A549 (cell line): ENCODE data around the gene NOP9. TPM values are rescaled to one million over a fixed set of nuclear protein-coding genes. Genes with fewer than 3 reads are reported as not detected.

Experiments used
- ATAC-seq, 2 experiments: fragments of 200-7000 bp in 1 of 2; fragments of >200 bp in 1 of 2; cut with Nextera tagmentation in 1 of 2; cut with Tn5 transposase in 1 of 2; 3 replicates each; pipeline versions ENCODE4 v1.8.0 to v1.9.1; 2018 to 2020; ENCODE audit warnings: mild to moderate bottlenecking in 1 of 2, moderate library complexity in 1 of 2
- CTCF ChIA-PET: fragments of 300-600 bp; sonication (Branson Sonifier 250); formaldehyde crosslinking; extraction: SDS; loops from one replicate; lab custom pipeline; 2021; ENCODE audit warnings: antibody characterized with exemption, inconsistent platforms; lab: Yijun Ruan, JAX
- POLR2A ChIA-PET: fragments of 350-600 bp; formaldehyde crosslinking; extraction: SDS; loops from one replicate; lab custom pipeline; 2021; ENCODE audit warnings: antibody characterized with exemption, inconsistent platforms; lab: Yijun Ruan, JAX
- DNase-seq, 2 experiments: peaks; one replicate each; pipeline versions ENCODE4 v3.0.0 to v3.0.0-alpha.2; 2011 to 2016; ENCODE audit warnings: low read depth in 1 of 2, low spot score in 1 of 2
- FAIRE-seq: peaks from 2 replicates; lab custom pipeline; 2011; peaks lifted over from hg19 to GRCh38; lab: Jason Lieb, UNC
- H3K27ac ChIP-seq, 2 experiments: fragments of >200 bp; sonication (Bioruptor Twin); formaldehyde crosslinking; 3 replicates each; pipeline ENCODE4 v1.5.1; 2016 to 2017
- H3K4me1 ChIP-seq: fragments of >200 bp; sonication (Bioruptor Twin); formaldehyde crosslinking; 3 replicates; pipeline ENCODE4 v1.6.1; 2016
- H3K4me2 ChIP-seq: fragments of >200 bp; sonication (Bioruptor Twin); formaldehyde crosslinking; 3 replicates; pipeline ENCODE4 v1.6.1; 2016
- H3K4me3 ChIP-seq: fragments of >200 bp; sonication (Bioruptor Twin); formaldehyde crosslinking; 3 replicates; pipeline ENCODE4 v1.5.1; 2016
- H3K9me3 ChIP-seq: fragments of >200 bp; sonication (Bioruptor Twin); formaldehyde crosslinking; 3 replicates; pipeline ENCODE4 v1.6.1; 2016
- CBX2 ChIP-seq: fragments of 200-600 bp; sonication (generic); IDR thresholded peaks from 2 replicates; pipeline ENCODE4 v1.6.1; 2016; ENCODE audit warnings: low read depth, mild to moderate bottlenecking, borderline replicate concordance
- CBX8 ChIP-seq: fragments of 200-600 bp; sonication (generic); IDR thresholded peaks from 2 replicates; pipeline ENCODE4 v1.6.1; 2016
- EHMT2 ChIP-seq: fragments of 200-600 bp; sonication (generic); IDR thresholded peaks from 2 replicates; pipeline ENCODE4 v1.6.1; 2016; ENCODE audit warnings: antibody characterized with exemption, low read depth, mild to moderate bottlenecking, moderate library complexity
- FOSL2 ChIP-seq, 2 experiments: fragments of 450-650 bp in 1 of 2; fragments of >200 bp in 1 of 2; sonication (Bioruptor Twin) in 1 of 2; formaldehyde crosslinking; IDR thresholded peaks; 2 replicates each; pipeline versions ENCODE4 v1.5.0 to v1.6.1; 2016 to 2020; ENCODE audit warnings: mild to moderate bottlenecking in 1 of 2, moderate library complexity in 1 of 2
- GATA3 ChIP-seq: IDR thresholded peaks from 2 replicates; pipeline ENCODE4 v1.6.1; 2012; ENCODE audit warnings: borderline replicate concordance
- HEYL ChIP-seq: fragments of 250-450 bp; sonication (Bioruptor Pico); IDR thresholded peaks from 2 replicates; pipeline ENCODE4 v1.8.0; 2021; ENCODE audit warnings: mild to moderate bottlenecking, moderate library complexity
- HOXB13 ChIP-seq: fragments of 250-450 bp; sonication (Bioruptor Pico); IDR thresholded peaks from 2 replicates; pipeline ENCODE4 v1.5.0; 2020; ENCODE audit warnings: low read depth, mild to moderate bottlenecking, moderate library complexity
- JUN ChIP-seq, 2 experiments: fragments of >200 bp; sonication (Bioruptor Twin); formaldehyde crosslinking; IDR thresholded peaks; 2 replicates in 1 of 2; 3 replicates in 1 of 2; pipeline ENCODE4 v1.6.1; 2016 to 2017
- KDM5A ChIP-seq: fragments of 200-600 bp; sonication (generic); IDR thresholded peaks from 2 replicates; pipeline ENCODE4 v1.6.1; 2016; ENCODE audit warnings: antibody characterized with exemption, mild to moderate bottlenecking
- POLR2AphosphoS2 ChIP-seq: conservative IDR thresholded peaks from 2 replicates; pipeline ENCODE4 v1.6.1; 2012; ENCODE audit warnings: low read length, improper control_type of control experiment, inconsistent platforms
- RAD21 ChIP-seq, 2 experiments: fragments of >200 bp in 1 of 2; sonication (Bioruptor Twin) in 1 of 2; formaldehyde crosslinking in 1 of 2; IDR thresholded peaks in 1 of 2; conservative IDR thresholded peaks in 1 of 2; 2 replicates in 1 of 2; 3 replicates in 1 of 2; pipeline ENCODE4 v1.6.1; 2012 to 2018; ENCODE audit warnings: inconsistent platforms in 1 of 2
- RARB ChIP-seq: fragments of 250-450 bp; sonication (Bioruptor Pico); IDR thresholded peaks from 2 replicates; pipeline ENCODE4 v1.8.0; 2021; ENCODE audit warnings: mild to moderate bottlenecking, moderate library complexity
- RFX5 ChIP-seq: fragments of 450-650 bp; IDR thresholded peaks from 2 replicates; pipeline ENCODE4 v1.7.1; 2014; ENCODE audit warnings: antibody characterized with exemption, mild to moderate bottlenecking, moderate library complexity
- RNF2 ChIP-seq: fragments of 200-600 bp; sonication (generic); IDR thresholded peaks from 2 replicates; pipeline ENCODE4 v1.6.1; 2016; ENCODE audit warnings: low read depth, mild to moderate bottlenecking, antibody characterized with exemption, moderate library complexity, borderline replicate concordance
- SMC3 ChIP-seq: fragments of >200 bp; sonication (Bioruptor Twin); formaldehyde crosslinking; IDR thresholded peaks from 3 replicates; pipeline ENCODE4 v1.6.1; 2018; ENCODE audit warnings: inconsistent platforms
- SREBF2 ChIP-seq: fragments of 450-650 bp; IDR thresholded peaks from 2 replicates; pipeline ENCODE4 v1.6.1; 2014; ENCODE audit warnings: mild to moderate bottlenecking, moderate library complexity
- ZC3H11A ChIP-seq: fragments of 450-650 bp; IDR thresholded peaks from 2 replicates; pipeline ENCODE4 v1.6.1; 2014; ENCODE audit warnings: antibody characterized with exemption, mild to moderate bottlenecking
- ZNF302 ChIP-seq: fragments of 250-450 bp; sonication (Bioruptor Pico); IDR thresholded peaks from 2 replicates; pipeline ENCODE4 v1.9.0; 2021; ENCODE audit warnings: inconsistent platforms, mild to moderate bottlenecking, moderate library complexity
- WGBS: methylation state at CpG from one replicate; pipeline ENCODE4 v1.1.6; 2017; ENCODE audit errors: missing lambda C conversion rate; 5-methylcytosine and 5-hydroxymethylcytosine counted together
- polyA plus RNA-seq, 4 experiments: library from polyadenylated mRNA; depleted of rRNA in 3 of 4; stranded (reverse); fragments of >200 nt; fragmentation: RNase III in 1 of 4; extraction: RNeasy Plus Mini Kit Qiagen cat#74134 plus additional on column Dnase treatment in 1 of 4; gene quantifications; 2 replicates in 3 of 4; 3 replicates in 1 of 4; pipeline ENCODE4 v1.2.3, GENCODE V29; 2011 to 2017
- TF ChIP-seq, protein P1 (sequence below): IDR thresholded peaks from 2 replicates; pipeline ENCODE4 v1.6.1; 2012; ENCODE audit warnings: low read depth, borderline replicate concordance
- TF ChIP-seq, protein P2 (sequence below): IDR thresholded peaks from 2 replicates; pipeline ENCODE4 v1.6.1; 2012
- TF ChIP-seq, protein P3 (sequence below): fragments of >200 bp; sonication (Bioruptor Twin); formaldehyde crosslinking; IDR thresholded peaks from 3 replicates; pipeline ENCODE4 v1.5.1; 2016
- TF ChIP-seq, protein P4 (sequence below): fragments of 150-350 bp; IDR thresholded peaks from 2 replicates; pipeline ENCODE4 v1.6.1; 2014; ENCODE audit warnings: low read depth, mild to moderate bottlenecking, low read length

Gene NOP9
- polyA plus RNA-seq, 2 of the 4 experiments (the other 2 are of a cell fraction), result 16.5 to 24.5 TPM

DNA sequence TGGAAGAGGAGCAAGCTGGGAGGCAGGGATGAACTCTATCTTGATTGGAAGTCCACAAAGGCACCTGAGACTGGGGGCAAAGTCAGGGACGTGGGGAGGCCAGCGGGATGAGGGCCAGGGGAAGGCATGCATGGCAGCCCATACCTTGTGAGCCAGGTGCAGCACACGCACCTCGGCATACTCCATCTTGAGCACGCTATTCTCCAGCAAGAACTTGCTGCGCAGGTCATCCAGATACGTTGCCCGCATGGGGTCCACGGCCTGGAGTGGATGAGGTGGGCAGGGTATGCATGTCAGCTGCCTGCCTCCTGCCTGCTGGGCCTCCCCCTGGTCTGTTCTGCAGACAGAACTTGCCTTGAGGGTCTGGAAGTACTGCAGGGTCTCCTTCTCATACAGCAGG, 32.1 kb upstream of the NOP9 start:
- no peak for ATAC-seq

DNA sequence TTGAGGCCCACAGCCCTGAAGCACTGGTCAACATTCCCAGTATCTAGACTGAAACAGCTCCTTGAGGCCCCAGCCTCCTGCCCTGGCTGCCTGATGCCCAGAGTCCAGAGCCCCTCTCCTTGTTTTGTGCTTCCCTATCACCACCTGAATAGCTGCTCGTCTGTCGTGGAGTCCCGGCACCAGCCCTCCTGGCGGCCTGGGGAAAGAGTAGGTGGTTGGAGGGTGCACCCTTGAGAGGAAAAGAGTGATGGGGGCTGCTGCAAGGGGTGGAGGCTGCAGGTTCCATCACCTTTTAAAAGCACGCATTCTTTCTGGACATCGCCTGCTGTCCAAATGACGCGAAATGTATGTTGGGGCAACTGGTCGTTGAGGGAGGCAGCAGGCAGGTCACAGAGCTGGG, 31.4 kb upstream of the NOP9 start:
- Histone ChIP-seq H3K4me2 (no peak overlapping the region), H3K4me3 (no peak overlapping the region), H3K27ac (no peak overlapping the region), H3K9me3 (no peaks in the 10 kb centered on the region), H3K4me1 (0 out of 3 replicates have a peak, but pooled peaks cover 5% of the 10 kb centered on the region)
- DNase-seq (no peak), ATAC-seq (no peak), FAIRE-seq (no peak)
- CTCF ChIA-PET, result interaction anchor here (0.8 to 34.0 kb wide), 4 partner anchors 15 to 35 kb away, joined by 3 to 469 read pairs (median 33); partner anchors contain the start of genes CIDEB, DHRS1, LTB4R and LTB4R2
- TF ChIP-seq JUN (IDR thresholded peaks at IDR 0.05), result no peak
- TF ChIP-seq EHMT2, result no peak
- TF ChIP-seq RAD21 (conservative IDR thresholded peaks at IDR 0.05 in 1 of 2, IDR thresholded peaks at IDR 0.05 in 1 of 2), result no peak
- no peak for TF ChIP-seq GATA3
- TF ChIP-seq ZC3H11A, result no peak
- TF ChIP-seq HEYL (CRISPR knock-in tag), result no peak
- TF ChIP-seq RFX5, result no peak
- TF ChIP-seq POLR2AphosphoS2, result no peak
- WGBS, result 89% methylated on average over 9 of the region's 9 CpGs
- POLR2A ChIA-PET, result no interaction called here

More for the DNA sequence above, 32.1 kb upstream of the NOP9 start:
- Histone ChIP-seq H3K27ac (no peak overlapping the region), H3K9me3 (no peaks in the 10 kb centered on the region), H3K4me3 (no peak overlapping the region), H3K4me2 (no peak overlapping the region), H3K4me1 (0 out of 3 replicates have a peak, but pooled peaks cover 5% of the 10 kb centered on the region)
- CTCF ChIA-PET, result interaction anchor here (1.0 to 34.0 kb wide), 3 partner anchors 14 to 36 kb away, joined by 3 to 469 read pairs (median 4); partner anchors contain the start of genes CIDEB, DHRS1, LTB4R and LTB4R2
- POLR2A ChIA-PET, result no interaction called here
- TF ChIP-seq, protein P1, sequence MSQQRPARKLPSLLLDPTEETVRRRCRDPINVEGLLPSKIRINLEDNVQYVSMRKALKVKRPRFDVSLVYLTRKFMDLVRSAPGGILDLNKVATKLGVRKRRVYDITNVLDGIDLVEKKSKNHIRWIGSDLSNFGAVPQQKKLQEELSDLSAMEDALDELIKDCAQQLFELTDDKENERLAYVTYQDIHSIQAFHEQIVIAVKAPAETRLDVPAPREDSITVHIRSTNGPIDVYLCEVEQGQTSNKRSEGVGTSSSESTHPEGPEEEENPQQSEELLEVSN, result no peak
- TF ChIP-seq KDM5A (no peak), POLR2AphosphoS2 (no peak), SMC3 (no peak), SREBF2 (no peak), HOXB13 (CRISPR knock-in tag) (no peak), CBX8 (no peak)
- TF ChIP-seq, protein P2, sequence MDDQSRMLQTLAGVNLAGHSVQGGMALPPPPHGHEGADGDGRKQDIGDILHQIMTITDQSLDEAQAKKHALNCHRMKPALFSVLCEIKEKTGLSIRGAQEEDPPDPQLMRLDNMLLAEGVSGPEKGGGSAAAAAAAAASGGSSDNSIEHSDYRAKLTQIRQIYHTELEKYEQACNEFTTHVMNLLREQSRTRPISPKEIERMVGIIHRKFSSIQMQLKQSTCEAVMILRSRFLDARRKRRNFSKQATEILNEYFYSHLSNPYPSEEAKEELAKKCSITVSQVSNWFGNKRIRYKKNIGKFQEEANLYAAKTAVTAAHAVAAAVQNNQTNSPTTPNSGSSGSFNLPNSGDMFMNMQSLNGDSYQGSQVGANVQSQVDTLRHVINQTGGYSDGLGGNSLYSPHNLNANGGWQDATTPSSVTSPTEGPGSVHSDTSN, result no peak
- TF ChIP-seq, protein P3, sequence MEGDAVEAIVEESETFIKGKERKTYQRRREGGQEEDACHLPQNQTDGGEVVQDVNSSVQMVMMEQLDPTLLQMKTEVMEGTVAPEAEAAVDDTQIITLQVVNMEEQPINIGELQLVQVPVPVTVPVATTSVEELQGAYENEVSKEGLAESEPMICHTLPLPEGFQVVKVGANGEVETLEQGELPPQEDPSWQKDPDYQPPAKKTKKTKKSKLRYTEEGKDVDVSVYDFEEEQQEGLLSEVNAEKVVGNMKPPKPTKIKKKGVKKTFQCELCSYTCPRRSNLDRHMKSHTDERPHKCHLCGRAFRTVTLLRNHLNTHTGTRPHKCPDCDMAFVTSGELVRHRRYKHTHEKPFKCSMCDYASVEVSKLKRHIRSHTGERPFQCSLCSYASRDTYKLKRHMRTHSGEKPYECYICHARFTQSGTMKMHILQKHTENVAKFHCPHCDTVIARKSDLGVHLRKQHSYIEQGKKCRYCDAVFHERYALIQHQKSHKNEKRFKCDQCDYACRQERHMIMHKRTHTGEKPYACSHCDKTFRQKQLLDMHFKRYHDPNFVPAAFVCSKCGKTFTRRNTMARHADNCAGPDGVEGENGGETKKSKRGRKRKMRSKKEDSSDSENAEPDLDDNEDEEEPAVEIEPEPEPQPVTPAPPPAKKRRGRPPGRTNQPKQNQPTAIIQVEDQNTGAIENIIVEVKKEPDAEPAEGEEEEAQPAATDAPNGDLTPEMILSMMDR, result no peak
- FAIRE-seq, result no peak
- WGBS, result 79% methylated on average over 6 of the region's 9 CpGs
- DNase-seq, result no peak

DNA sequence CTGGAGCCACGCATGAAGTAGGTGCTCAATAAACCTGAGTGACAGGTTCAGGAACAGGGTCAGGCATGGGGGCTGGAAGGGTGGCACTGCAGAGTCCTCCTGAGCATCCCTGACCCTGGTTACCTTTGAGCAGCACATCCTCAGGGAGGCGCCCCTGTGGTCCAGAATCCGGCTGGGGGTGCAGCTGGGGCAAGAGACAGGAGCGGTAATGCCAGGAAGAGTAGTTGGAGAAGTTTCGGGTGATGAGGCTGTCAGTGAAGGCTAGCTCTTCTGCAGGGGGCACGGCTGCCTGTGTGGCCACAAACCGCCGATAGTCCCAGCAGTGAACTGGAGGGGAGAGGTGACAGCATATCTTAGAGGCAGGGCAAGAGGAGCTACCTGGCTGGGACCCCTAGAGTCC, 30.3 kb upstream of the NOP9 start:
- Histone ChIP-seq H3K4me2 (no peak overlapping the region), H3K4me1 (0 out of 3 replicates have a peak, but pooled peaks cover 5% of the 10 kb centered on the region), H3K4me3 (no peak overlapping the region), H3K9me3 (no peaks in the 10 kb centered on the region), H3K27ac (no peak overlapping the region)
- ChIA-PET CTCF (interaction anchor here (0.6 to 34.0 kb wide), 7 partner anchors 14 to 167 kb away, joined by 3 to 469 read pairs (median 4); partner anchors contain the start of genes CIDEB, DHRS1, IRF9 and LTB4R), POLR2A (interaction anchor here (0.6 to 1.4 kb wide), 2 partner anchors 11 to 27 kb away, joined by 4 to 7 read pairs; partner anchors contain the start of gene TINF2)
- no peak for TF ChIP-seq RARB
- TF ChIP-seq FOSL2 (IDR thresholded peaks at IDR 0.05), result no peak
- no peak for TF ChIP-seq FOSL2 (CRISPR knock-in tag; IDR thresholded peaks at IDR 0.05)
- no peak for TF ChIP-seq RFX5
- no peak for TF ChIP-seq CBX2
- TF ChIP-seq, protein P4, sequence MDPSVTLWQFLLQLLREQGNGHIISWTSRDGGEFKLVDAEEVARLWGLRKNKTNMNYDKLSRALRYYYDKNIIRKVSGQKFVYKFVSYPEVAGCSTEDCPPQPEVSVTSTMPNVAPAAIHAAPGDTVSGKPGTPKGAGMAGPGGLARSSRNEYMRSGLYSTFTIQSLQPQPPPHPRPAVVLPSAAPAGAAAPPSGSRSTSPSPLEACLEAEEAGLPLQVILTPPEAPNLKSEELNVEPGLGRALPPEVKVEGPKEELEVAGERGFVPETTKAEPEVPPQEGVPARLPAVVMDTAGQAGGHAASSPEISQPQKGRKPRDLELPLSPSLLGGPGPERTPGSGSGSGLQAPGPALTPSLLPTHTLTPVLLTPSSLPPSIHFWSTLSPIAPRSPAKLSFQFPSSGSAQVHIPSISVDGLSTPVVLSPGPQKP, result no peak
- TF ChIP-seq JUN (IDR thresholded peaks at IDR 0.05), result no peak
- TF ChIP-seq RNF2, result no peak
- TF ChIP-seq ZNF302 (CRISPR knock-in tag), result no peak
- no peak for TF ChIP-seq ZC3H11A
- FAIRE-seq (no peak), ATAC-seq (no peak), DNase-seq (no peak)
- WGBS, result 94% methylated on average over 8 of the region's 8 CpGs
